ENCODE results near the gene ELL.

ELL gene

GRCh38 chr19:18514800-18515682 lies 6.8 kb downstream of the ELL start:
- no peaks in the 10 kb centered on the region for H3F3A ChIP-seq (ENCODE audit: insufficient read depth)
- H3K36me3 ChIP-seq (ENCODE audit: low read length), result no peaks in the 10 kb centered on the region
- H3K9me3 ChIP-seq (ENCODE audit: insufficient read depth, low read length), result no peaks in the 10 kb centered on the region
- no peak for TF ChIP-seq EZH2phosphoT487 (conservative IDR thresholded peaks at IDR 0.05; ENCODE audit: low read length)
- TF ChIP-seq CTCF (IDR thresholded peaks at IDR 0.05; ENCODE audit: insufficient read depth, low read length, poor library complexity, severe bottlenecking), result no peak
- H3K79me2 ChIP-seq (ENCODE audit: insufficient read depth, low read length), result peaks cover 96% of the 10 kb centered on the region
- H3K9ac ChIP-seq (ENCODE audit: low read length), result no peak overlapping the region
- H3K4me3 ChIP-seq (ENCODE audit: insufficient read depth, low read length, poor library complexity, severe bottlenecking), result no peak overlapping the region
- H3K27me3 ChIP-seq (ENCODE audit: low read length), result no peaks in the 10 kb centered on the region
- no peak overlapping the region for H3K4me2 ChIP-seq (ENCODE audit: low read depth, low read length, poor library complexity, severe bottlenecking)
- H4K20me1 ChIP-seq (ENCODE audit: low read depth, low read length), result no peaks in the 10 kb centered on the region
- H3K27ac ChIP-seq (ENCODE audit: low read depth, low read length), result no peak overlapping the region
- H3K9me2 ChIP-seq (replicated peaks; ENCODE audit: insufficient read depth, low read length), result no peaks in the 10 kb centered on the region
- H2AFZ ChIP-seq (ENCODE audit: low read depth, low read length, severe bottlenecking), result no peak overlapping the region

- no peaks in the 10 kb centered on the region for H3K27me3 ChIP-seq (ENCODE audit: low read length)
- no peaks in the 10 kb centered on the region for H3K36me3 ChIP-seq (ENCODE audit: low read length)
- no peak overlapping the region for H3K27ac ChIP-seq (ENCODE audit: low read depth, low read length)
- H4K20me1 ChIP-seq (ENCODE audit: low read depth, low read length), result no peaks in the 10 kb centered on the region
- no peaks in the 10 kb centered on the region for H3K9me2 ChIP-seq (replicated peaks; ENCODE audit: insufficient read depth, low read length)
- H3K9ac ChIP-seq (ENCODE audit: low read length), result no peak overlapping the region
- no peak for TF ChIP-seq CTCF (IDR thresholded peaks at IDR 0.05; ENCODE audit: insufficient read depth, low read length, poor library complexity, severe bottlenecking)
- no peak for TF ChIP-seq EZH2phosphoT487 (conservative IDR thresholded peaks at IDR 0.05; ENCODE audit: low read length)
- H2AFZ ChIP-seq (ENCODE audit: low read depth, low read length, severe bottlenecking), result no peak overlapping the region
- H3K9me3 ChIP-seq (ENCODE audit: insufficient read depth, low read length), result no peaks in the 10 kb centered on the region
- H3K79me2 ChIP-seq (ENCODE audit: insufficient read depth, low read length), result peaks cover 96% of the 10 kb centered on the region
- no peaks in the 10 kb centered on the region for H3F3A ChIP-seq (ENCODE audit: insufficient read depth)
- H3K4me2 ChIP-seq (ENCODE audit: low read depth, low read length, poor library complexity, severe bottlenecking), result no peak overlapping the region
- no peak overlapping the region for H3K4me3 ChIP-seq (ENCODE audit: insufficient read depth, low read length, poor library complexity, severe bottlenecking)
These were observed 8.0 kb downstream of the ELL start for GRCh38 chr19:18513868-18514267.

- no peaks in the 10 kb centered on the region for H3K9me2 ChIP-seq (replicated peaks; ENCODE audit: insufficient read depth, low read length)
- no peak overlapping the region for H3K4me3 ChIP-seq (ENCODE audit: insufficient read depth, low read length, poor library complexity, severe bottlenecking)
- no peaks in the 10 kb centered on the region for H3K27me3 ChIP-seq (ENCODE audit: low read length)
- no peak overlapping the region for H3K4me2 ChIP-seq (ENCODE audit: low read depth, low read length, poor library complexity, severe bottlenecking)
- peaks cover 96% of the 10 kb centered on the region for H3K79me2 ChIP-seq (ENCODE audit: insufficient read depth, low read length)
- H3K9ac ChIP-seq (ENCODE audit: low read length), result no peak overlapping the region
- no peaks in the 10 kb centered on the region for H3K9me3 ChIP-seq (ENCODE audit: insufficient read depth, low read length)
- H3F3A ChIP-seq (ENCODE audit: insufficient read depth), result no peaks in the 10 kb centered on the region
- no peak overlapping the region for H2AFZ ChIP-seq (ENCODE audit: low read depth, low read length, severe bottlenecking)
- H4K20me1 ChIP-seq (ENCODE audit: low read depth, low read length), result no peaks in the 10 kb centered on the region
- H3K36me3 ChIP-seq (ENCODE audit: low read length), result no peaks in the 10 kb centered on the region
- H3K27ac ChIP-seq (ENCODE audit: low read depth, low read length), result no peak overlapping the region
- TF ChIP-seq EZH2phosphoT487 (conservative IDR thresholded peaks at IDR 0.05; ENCODE audit: low read length) (no peak), CTCF (IDR thresholded peaks at IDR 0.05; ENCODE audit: insufficient read depth, low read length, poor library complexity, severe bottlenecking) (no peak)
These were observed 11.7 kb downstream of the ELL start for GRCh38 chr19:18510216-18510615.
